Gastrocnemius medialis (tissue), 4 donors: ENCODE results near the gene PIGT. TPM values are rescaled to one million over a fixed set of nuclear protein-coding genes. Genes with fewer than 3 reads are reported as not detected.

Experiments
- ATAC-seq, 2 donors: fragments of 150-250 bp; one replicate each; pipeline ENCODE4 v1.9.1; 2016
- DNase-seq, 2 donors: peaks; one replicate each; pipeline ENCODE4 v3.0.0-alpha.2; 2019
- H3K27ac ChIP-seq, 4 donors: fragments of 200-600 bp; sonication (generic); 1 replicate in 1 of 4; 2 replicates in 3 of 4; pipeline ENCODE4 v1.5.1; 2016 to 2018; ENCODE audit warnings: mild to moderate bottlenecking in 2 of 4, moderate library complexity in 1 of 4
- H3K27me3 ChIP-seq, 3 donors: fragments of 200-600 bp; sonication (generic) in 2 of 3; 1 replicate in 1 of 3; 2 replicates in 2 of 3; pipeline versions ENCODE4 v1.5.1 to v1.6.0; 2016 to 2019; ENCODE audit warnings: mild to moderate bottlenecking in 1 of 3, moderate library complexity in 1 of 3
- H3K36me3 ChIP-seq, 2 donors: fragments of 200-600 bp; sonication (generic) in 1 of 2; one replicate each; pipeline ENCODE4 v1.5.1; 2017 to 2018
- H3K4me1 ChIP-seq, 2 donors: fragments of 200-600 bp; sonication (generic) in 1 of 2; one replicate each; pipeline ENCODE4 v1.5.1; 2016 to 2017; ENCODE audit warnings: mild to moderate bottlenecking in 2 of 2
- H3K4me3 ChIP-seq, 4 donors: fragments of 200-600 bp; sonication (generic) in 3 of 4; 1 replicate in 1 of 4; 2 replicates in 3 of 4; pipeline ENCODE4 v1.5.1; 2016 to 2019; ENCODE audit warnings: mild to moderate bottlenecking in 2 of 4
- H3K9me3 ChIP-seq, 3 donors: fragments of 200-600 bp; sonication (generic) in 2 of 3; 1 replicate in 1 of 3; 2 replicates in 2 of 3; pipeline ENCODE4 v1.5.1; 2016 to 2019
- CTCF ChIP-seq, 5 experiments: fragments of 450-650 bp in 3 of 5; fragments of 200-600 bp in 2 of 5; sonication (generic) in 2 of 5; IDR thresholded peaks in 4 of 5; conservative IDR thresholded peaks in 1 of 5; 1 replicate in 4 of 5; 2 replicates in 1 of 5; pipeline ENCODE4 v1.5.1; 2016 to 2019; ENCODE audit warnings: antibody characterized with exemption in 5 of 5, mild to moderate bottlenecking in 3 of 5, moderate library complexity in 3 of 5
- POLR2A ChIP-seq, 2 donors: fragments of 450-650 bp; IDR thresholded peaks; one replicate each; pipeline ENCODE4 v1.6.1; 2017; ENCODE audit warnings: antibody characterized with exemption in 2 of 2, mild to moderate bottlenecking in 2 of 2, moderate library complexity in 2 of 2
- in situ Hi-C, 4 donors: fragments of 200-750 bp; cut with MboI; loops; one replicate each; pipeline versions ENCODE4 v1.15.0 to v1.8.0; 2017; ENCODE audit warnings: low sequenced_read_pairs in 4 of 4
- intact Hi-C: fragments of 100-400 bp; cut with DNase I; formaldehyde crosslinking; loops from one replicate; pipeline ENCODE4 v1.15.1; 2023; ENCODE audit warnings: low total_unique reads
- total RNA-seq, 4 donors: library from RNA; depleted of rRNA; stranded (reverse); fragments of >200 nt; gene quantifications; one replicate each; pipeline versions ENCODE4 v1.1.0 to v1.2.3, GENCODE V29; 2016

PIGT gene
- total RNA-seq, 4 donors from 2014 or later: 45.9 to 118 (median 94.2) TPM

GRCh38 chr20:45378191-45378590, 37.8 kb upstream of the PIGT start, which contains the start of gene TP53TG5:
Gene TP53TG5, minus strand, starts transcription at chr20:45378325. Its CDS starts 89 bp downstream, at chr20:45378236.
- H3K36me3 ChIP-seq: no peaks in the 10 kb centered on the region

GRCh38 chr20:45387274-45387673, 28.7 kb upstream of the PIGT start:
- Histone ChIP-seq H3K27ac (no peak overlapping the region), H3K9me3 (no peaks in the 10 kb centered on the region), H3K36me3 (no peaks in the 10 kb centered on the region), H3K4me1 (no peaks in the 10 kb centered on the region), H3K4me3 (no peak overlapping the region), H3K27me3 (no peaks in the 10 kb centered on the region)
- DNase-seq (no peak), ATAC-seq (no peak)
- intact Hi-C loops (no loop called here), in situ Hi-C loops (no loop called here)
- TF ChIP-seq POLR2A (IDR thresholded peaks at IDR 0.05) (no peak), CTCF (IDR thresholded peaks at IDR 0.05 in 4 of 5, conservative IDR thresholded peaks at IDR 0.05 in 1 of 5) (no peak)

More at GRCh38 chr20:45378191-45378590, 37.8 kb upstream of the PIGT start, which contains the start of gene TP53TG5:
- no peaks in the 10 kb centered on the region for H3K9me3 ChIP-seq
- no peak for TF ChIP-seq CTCF (IDR thresholded peaks at IDR 0.05 in 4 of 5, conservative IDR thresholded peaks at IDR 0.05 in 1 of 5)
- no peak for TF ChIP-seq POLR2A (IDR thresholded peaks at IDR 0.05)
- in situ Hi-C loops: loop anchor here in 2 of 4 donors (10.0 kb wide), 2 partner anchors 57 to 63 kb away; no protein-coding TSS in a partner anchor
- H3K27ac ChIP-seq: no peak within 1 kb of the TSS
- H3K4me3 ChIP-seq: no peak within 1 kb of the TSS
- no peak for ATAC-seq
- H3K4me1 ChIP-seq: peaks cover 3% of the 10 kb centered on the region in 2 donors
- DNase-seq: no peak
- no peaks in the 10 kb centered on the region for H3K27me3 ChIP-seq
- intact Hi-C loops: no loop called here

- no peak overlapping the region for H3K27ac ChIP-seq
- no peak for ATAC-seq
- no peaks in the 10 kb centered on the region for H3K9me3 ChIP-seq
- in situ Hi-C loops: no loop called here
- H3K27me3 ChIP-seq: no peaks in the 10 kb centered on the region
- H3K4me3 ChIP-seq: no peak overlapping the region
- DNase-seq: no peak
- intact Hi-C loops: no loop called here
- no peak for TF ChIP-seq CTCF (IDR thresholded peaks at IDR 0.05 in 4 of 5, conservative IDR thresholded peaks at IDR 0.05 in 1 of 5)
- TF ChIP-seq POLR2A (IDR thresholded peaks at IDR 0.05): no peak
- no peaks in the 10 kb centered on the region for H3K36me3 ChIP-seq
- no peaks in the 10 kb centered on the region for H3K4me1 ChIP-seq
Observed at GRCh38 chr20:45390931-45391330, 25.0 kb upstream of the PIGT start.

- intact Hi-C loops: no loop called here
- Histone ChIP-seq H3K9me3 (no peaks in the 10 kb centered on the region), H3K27ac (no peak overlapping the region), H3K4me3 (no peak overlapping the region), H3K36me3 (no peaks in the 10 kb centered on the region), H3K27me3 (no peaks in the 10 kb centered on the region), H3K4me1 (no peaks in the 10 kb centered on the region)
- in situ Hi-C loops: no loop called here
- no peak for DNase-seq
- ATAC-seq: no peak
- no peak for TF ChIP-seq POLR2A (IDR thresholded peaks at IDR 0.05)
- no peak for TF ChIP-seq CTCF (IDR thresholded peaks at IDR 0.05 in 4 of 5, conservative IDR thresholded peaks at IDR 0.05 in 1 of 5)
Observed at GRCh38 chr20:45391559-45391958, 24.4 kb upstream of the PIGT start.

- Histone ChIP-seq H3K27ac (no peak overlapping the region), H3K4me3 (no peak overlapping the region), H3K27me3 (no peaks in the 10 kb centered on the region), H3K4me1 (no peaks in the 10 kb centered on the region), H3K36me3 (no peaks in the 10 kb centered on the region), H3K9me3 (no peaks in the 10 kb centered on the region)
- intact Hi-C loops: no loop called here
- TF ChIP-seq CTCF (IDR thresholded peaks at IDR 0.05 in 4 of 5, conservative IDR thresholded peaks at IDR 0.05 in 1 of 5) (no peak), POLR2A (IDR thresholded peaks at IDR 0.05) (no peak)
- DNase-seq (no peak), ATAC-seq (no peak)
- in situ Hi-C loops: no loop called here
Observed at GRCh38 chr20:45392733-45393132, 23.2 kb upstream of the PIGT start.
